Bone marrow (tissue), 2 donors: ENCODE data around the gene EXOC1.

ENCODE experiments used
- DNase-seq, 2 donors: peaks; one replicate each; lab custom pipeline; 2025; lab: John Stamatoyannopoulos, UW

Gene EXOC1

DNA sequence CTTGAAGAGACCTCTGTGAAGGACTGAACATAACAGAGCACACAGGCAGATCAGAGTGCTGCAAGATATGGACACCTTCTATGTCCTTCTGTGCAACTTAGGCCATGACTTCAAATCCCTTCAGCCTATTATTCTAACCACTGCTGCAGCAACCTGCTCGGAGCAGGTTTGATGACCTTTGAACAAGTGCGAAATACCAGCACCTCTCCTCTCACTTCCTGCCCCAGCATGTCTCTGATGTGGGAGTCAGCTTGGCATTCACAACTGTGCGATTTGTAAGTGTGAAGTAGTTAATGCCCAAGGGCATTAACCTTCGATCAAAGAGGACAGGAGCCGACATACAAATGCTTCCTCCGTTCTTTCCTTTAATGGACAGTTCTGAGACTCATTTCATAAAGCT, 1.6 kb upstream of the EXOC1 start:
- no peak for DNase-seq

DNA sequence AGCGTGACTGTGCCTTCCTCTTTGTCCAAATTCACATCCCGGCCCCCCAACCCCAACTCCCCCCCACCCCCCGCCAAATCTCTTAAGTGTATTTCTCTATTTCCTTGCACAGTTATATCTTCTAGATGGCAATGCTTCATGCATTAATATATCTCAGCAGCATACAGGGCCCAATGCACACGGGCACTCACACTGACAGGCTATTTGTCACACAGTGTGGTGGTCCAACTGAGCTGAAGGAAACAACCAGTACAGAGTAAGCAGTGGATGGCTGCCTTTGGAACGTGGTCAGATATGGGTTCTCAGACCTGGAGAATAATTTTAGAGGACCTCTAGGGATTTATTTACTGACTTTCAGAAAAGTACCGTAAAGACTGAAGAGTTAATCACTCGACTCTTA, 681 bp downstream of the EXOC1 start:
- no peak for DNase-seq

DNA sequence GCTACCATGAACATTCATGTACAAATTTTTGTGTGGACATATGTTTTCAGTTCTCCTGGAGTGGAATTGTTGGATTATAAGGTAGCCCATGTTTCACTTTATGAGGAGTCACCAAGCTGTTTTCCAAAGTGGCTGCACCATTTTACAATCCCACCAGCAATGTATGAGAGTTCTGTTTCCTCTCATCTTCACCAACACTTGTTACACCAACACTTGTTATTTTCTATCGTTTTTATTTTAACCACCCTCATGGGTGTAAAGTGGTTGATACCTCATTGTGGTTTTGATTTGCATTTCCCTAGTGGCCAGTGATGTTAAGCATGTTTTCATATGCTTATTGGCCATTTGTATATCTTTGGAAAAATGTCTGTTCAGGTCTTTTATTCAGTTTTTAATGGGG, 4.1 kb downstream of the EXOC1 start:
- DNase-seq, result no peak

DNA sequence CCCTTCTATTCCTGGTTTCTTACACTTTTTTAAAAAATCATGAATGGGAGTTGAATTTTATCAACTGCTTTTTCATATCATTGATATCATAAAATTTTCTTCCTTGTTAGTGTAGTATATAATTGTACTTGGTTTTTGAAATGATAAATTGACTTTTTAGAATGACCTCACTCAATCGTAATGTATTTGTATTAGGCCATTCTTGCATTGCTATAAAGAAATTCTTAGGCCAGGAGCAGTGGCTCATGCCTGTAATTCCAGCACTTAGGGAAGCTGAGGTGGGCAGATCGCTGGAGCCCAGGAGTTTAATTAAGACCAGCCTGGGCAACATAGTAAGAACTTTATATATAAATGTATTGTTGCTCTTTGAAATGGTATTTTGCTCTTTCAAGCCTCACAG, 6.3 kb downstream of the EXOC1 start:
- no peak for DNase-seq

DNA sequence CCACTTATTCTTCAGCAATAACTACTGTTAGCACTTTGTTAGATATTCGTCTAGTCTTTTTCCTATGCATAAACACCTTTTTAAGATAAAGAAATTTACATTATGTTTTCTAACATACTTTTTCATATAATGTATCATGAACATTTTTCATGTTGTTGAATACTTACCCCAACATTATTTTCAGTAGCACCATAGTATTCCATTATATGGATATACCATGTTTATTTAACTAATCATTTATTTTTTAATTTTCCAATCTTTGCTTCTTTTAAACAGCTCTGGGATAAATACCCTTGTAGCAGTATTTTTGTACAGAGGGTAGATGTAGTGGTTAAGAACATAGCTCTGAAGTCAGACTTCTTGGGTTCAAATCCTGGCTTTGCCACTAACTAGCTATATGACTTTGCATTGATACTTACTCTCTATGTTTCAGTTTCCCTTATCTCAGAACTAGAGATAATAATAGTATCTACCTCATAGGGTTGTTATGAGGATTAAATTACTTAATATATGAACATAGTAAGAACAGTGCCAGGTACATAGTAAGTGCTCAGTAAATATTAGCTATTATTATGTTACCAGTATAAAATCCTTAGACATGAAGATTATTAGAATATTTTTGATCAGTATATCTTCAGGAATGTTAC, 11.3 kb downstream of the EXOC1 start:
- no peak for DNase-seq

DNA sequence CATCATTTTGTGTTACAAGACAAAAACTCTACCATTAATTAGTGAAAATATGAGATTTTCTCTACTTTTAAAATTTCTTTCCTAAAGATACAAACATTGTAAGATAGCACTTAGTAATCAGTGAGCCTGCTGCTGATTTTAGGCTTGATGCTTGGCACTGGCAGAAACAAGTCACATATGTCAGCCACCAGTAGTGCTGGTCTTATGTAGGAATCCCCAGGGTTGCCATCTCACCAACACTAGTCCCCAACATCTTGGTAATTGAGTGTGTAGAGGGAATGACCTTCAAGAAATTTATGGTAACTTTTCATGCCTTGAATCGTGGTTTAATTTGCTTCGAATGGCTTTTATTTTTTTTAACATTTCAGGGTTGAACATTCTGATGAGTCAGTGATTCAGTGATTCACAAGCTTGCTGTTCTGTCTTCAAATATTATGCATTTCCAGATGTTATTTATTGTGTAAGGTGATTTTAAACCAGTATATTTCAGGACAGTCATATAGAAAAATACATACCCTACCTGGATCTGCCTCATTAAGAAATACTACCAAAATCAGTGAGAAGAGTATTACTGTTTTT, 11.9 kb downstream of the EXOC1 start:
- no peak for DNase-seq

DNA sequence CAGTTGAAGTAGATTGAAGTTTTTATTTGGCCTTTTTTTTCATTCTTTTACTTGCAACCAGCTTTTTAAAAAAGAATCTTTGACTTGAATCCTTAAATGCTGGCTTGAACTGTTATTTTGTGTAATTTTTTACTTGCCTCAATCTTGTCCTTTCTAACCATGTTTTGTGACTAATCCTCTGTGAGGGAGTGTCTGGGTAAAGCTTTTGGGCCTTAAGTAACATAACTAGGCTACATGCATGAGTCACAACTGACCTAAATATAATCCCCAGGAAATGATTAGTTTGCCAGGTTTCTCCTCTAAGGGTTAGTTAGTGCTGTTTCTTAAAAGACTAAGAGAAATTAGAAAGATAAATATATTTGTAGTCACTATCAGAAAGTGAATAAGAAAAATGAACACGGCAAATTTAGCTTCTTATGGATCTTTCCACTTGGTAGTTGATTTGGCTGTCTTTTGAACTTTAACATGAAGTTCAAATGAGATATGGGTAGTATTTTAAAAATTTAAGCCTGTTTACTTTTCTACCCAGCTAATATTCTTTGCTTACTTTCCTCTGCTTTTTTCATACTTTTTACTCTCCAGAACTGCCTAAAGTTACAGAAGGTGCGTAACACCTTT, 13.0 kb downstream of the EXOC1 start:
- peak in 1 of 2 donors; percentile 91 for DNase-seq

GRCh38 chr4:55866973-55867574, 13.6 kb downstream of the EXOC1 start:
- peak in 1 of 2 donors; percentile 33 for DNase-seq

DNA sequence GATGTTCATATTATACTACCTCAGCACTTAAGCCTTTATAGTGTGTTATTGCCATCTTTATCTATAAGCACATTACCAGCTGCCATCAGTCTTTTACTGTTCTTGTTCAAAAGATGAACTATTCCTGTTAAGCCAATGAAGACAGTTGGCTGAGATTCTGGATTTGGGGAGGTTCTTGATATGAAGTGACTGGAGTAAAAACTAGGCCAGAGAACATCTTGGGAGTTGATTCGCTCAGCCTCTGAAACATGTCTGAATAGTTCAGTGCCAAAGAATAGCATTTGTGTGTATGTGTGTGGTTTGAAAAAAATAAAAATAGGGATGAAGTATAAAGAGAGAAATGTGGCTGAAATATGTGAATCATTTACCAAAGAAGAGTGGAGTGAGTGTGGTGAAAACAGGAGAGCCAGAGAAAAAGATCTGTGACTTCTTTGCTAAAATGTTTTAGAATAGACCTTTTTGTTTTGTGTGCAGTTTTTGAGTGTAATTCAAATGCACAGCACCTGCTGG, 15.2 kb downstream of the EXOC1 start:
- no peak for DNase-seq

DNA sequence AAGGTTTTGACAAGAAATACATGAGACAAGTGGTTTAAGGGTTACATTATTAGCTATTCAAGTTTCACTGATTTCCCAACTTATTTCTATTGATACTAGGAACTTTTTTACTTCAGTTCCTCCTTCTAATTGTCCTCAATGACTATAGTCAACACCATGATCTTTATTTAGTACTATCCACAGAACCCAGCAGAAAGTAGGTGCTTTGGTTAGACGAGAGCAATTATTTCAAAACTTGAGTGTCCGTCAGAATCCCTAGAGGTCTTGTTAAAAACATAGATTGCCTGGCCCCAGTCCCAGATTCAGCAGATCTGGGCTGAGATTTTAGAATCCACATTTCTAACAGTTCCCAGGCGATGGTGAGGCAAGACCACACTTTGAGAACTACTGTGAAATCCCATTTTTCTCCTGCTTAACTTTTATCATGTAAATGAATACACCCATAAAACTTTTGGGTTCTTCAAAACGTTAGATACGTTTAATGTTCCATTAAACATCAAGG, 17.9 kb downstream of the EXOC1 start:
- DNase-seq, result no peak

- DNase-seq, result no peak
Observed at GRCh38 chr4:55874831-55875230, 21.4 kb downstream of the EXOC1 start.

- DNase-seq, result no peak
Observed at GRCh38 chr4:55876387-55876786, 22.9 kb downstream of the EXOC1 start.

GRCh38 chr4:55879224-55879623, 25.8 kb downstream of the EXOC1 start:
- no peak for DNase-seq

GRCh38 chr4:55880652-55881280, 27.3 kb downstream of the EXOC1 start:
- DNase-seq, result no peak

DNA sequence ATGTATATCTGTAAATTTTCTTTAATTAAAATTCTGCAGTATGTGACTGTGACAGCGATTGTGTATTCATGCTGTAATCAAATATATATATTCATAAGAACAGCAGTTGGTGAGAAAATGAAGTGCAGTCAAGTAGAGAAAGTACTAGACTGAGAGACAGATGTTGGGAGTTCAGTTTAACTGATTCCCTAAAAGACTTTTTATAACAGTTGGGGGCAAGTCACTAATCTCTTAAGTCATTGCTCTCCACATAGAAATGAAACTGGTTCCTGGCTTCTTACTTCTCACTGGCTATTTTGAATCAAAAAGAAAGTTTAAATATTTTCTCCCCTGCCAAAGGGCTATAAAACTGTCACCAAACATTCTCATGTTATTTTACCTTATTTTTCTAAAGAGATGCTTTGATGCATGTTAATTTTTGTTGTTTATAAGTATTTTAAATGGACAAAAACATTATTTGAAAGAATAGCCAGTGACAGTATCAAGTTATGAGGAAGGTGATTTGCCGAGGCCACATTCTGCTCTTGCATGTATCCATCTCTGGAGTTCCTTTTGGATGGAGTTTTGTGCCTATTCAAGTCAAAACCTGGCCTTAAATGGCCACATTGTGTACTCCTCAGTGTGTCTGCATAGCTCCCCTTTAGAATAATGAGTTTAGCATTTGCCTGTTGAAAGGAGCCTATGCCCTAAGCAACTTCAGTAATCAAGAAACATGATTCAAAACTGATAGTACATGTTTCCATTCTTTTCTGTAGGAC, 30.8 kb downstream of the EXOC1 start:
- no peak for DNase-seq

- no peak for DNase-seq
Observed at GRCh38 chr4:55884851-55885219, 31.4 kb downstream of the EXOC1 start.

GRCh38 chr4:55887594-55887993, 34.1 kb downstream of the EXOC1 start:
- no peak for DNase-seq

DNA sequence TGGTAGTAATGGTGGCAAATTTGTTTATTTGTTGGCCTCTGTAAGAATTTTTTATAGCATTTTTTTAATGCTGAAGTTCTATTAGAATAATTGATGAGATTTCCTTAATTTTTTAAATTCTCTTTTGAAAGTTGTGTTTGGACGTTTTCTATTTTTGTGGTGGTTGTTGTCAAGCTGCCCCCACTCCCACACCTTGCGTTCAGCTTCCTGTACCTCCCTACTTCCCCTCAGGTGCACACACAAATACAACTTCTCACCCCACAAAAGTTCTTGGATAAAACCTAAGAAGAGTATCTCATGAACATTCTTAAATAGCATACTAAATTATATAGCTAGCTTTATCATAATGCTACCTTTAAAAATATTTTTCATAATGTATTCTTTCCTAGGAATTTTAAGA, 38.7 kb downstream of the EXOC1 start:
- DNase-seq, result no peak

- no peak for DNase-seq
Observed at GRCh38 chr4:55896622-55897021, 43.2 kb downstream of the EXOC1 start.

DNA sequence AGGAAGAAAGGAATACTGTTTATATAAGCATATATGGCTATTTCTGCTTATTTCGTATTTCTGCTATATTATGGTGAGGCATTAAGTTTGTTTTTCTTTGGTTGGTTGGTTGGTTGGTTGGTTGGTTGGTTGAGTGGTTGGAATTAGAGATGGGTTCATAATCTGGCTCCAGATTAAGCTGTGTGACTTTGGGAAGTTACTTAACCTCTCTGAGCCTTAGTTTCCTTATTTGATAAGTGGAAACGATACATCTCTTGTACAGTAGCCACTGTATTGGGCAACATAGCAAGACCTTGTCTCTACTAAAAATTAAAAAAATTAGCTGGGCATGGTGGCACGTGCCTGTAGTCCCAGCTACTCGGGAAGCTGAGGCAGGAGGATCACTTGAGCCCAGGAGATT, 49.2 kb downstream of the EXOC1 start:
- no peak for DNase-seq

DNA sequence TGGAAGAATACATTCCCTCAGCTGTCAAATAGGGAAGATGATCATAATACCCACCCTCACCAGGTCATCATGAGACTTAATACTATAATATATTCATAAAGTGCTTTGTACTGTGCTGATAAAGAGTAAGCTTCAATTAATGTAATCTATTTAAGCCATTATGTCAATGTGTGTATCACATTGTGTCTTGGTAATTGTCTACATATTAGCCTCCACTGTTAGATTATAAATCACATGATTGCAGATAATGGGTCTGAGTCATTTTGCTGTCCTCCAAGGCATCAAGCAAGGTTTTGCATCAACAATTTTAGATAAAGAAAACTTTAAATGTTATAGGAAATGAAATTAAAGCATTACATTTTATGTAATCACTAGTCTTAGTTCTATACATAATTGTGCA, 50.1 kb downstream of the EXOC1 start:
- DNase-seq, result no peak

DNA sequence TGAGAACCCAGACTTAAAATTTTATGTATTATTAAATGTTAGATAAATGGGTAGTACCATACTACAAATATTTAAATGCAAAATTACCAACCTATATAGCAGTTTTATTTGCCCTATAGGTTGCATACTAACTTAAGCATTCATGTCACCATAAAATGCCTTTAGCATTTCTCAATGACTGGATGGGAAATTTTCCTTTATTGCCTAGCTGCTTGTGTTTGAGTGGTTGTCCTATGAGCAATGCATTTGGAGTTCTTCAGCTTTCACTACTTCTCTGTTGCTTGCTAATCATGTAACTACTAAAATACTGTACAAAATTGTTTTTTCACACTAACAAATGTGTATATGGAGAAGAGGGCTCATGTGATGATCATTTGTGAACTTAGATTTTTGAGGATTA, 51.1 kb downstream of the EXOC1 start:
- DNase-seq, result no peak
